GM21529 (cell line): ENCODE measurements around the gene RCOR1.

ENCODE experiments used
- ATAC-seq: cut with Tn5 transposase; IDR thresholded peaks from one replicate; pipeline ENCODE4 v1.9.1; 2021; ENCODE audit not compliant: unreplicated experiment

RCOR1 gene

DNA sequence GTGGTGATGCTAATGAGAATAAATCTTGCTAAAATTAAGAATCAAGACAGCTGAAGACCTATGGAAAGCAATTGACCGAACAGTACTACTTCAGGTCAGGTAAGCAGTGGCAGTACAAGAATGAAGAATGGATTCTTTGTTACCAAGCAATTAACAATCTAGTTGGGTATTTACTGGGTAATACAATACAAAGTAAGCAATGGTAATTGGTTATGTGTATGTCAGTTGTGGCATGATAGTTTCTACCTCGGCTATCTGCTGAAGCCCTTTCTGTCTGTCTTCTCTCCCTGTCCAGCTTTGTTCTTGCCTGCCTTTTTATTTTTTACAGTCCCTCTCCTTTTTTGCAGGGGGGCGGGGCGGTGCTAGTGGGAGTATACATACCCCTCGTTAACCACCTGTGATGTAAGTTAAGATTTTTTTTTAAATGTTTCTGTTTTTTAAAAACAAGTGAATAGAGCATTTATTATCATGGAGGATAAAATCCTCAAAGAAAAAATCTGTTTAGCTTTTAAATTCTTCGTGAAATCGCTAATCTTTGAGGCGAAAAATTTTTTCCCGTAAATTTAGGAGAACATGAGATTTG is 75.9 kb downstream of the RCOR1 start:
- ATAC-seq = no peak

DNA sequence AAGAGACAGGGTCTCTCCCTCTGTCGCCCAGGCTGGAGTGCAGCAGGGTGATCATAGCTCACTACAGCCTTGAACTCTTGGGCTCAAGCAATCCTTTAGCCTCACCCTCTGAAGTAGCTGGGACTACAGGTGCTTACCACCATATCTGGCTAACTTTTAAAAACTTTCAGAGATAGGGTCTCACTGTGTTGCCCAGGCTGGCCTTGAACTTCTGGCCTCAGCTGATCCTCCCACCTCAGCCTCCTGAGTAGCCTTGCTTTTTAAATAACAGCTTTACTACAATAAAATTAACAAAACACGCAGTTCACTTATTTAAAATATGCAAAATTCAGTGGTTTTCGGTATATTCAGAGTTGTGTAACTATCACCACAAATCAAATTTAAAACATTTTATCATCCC is 79.0 kb downstream of the RCOR1 start:
- no peak for ATAC-seq

DNA sequence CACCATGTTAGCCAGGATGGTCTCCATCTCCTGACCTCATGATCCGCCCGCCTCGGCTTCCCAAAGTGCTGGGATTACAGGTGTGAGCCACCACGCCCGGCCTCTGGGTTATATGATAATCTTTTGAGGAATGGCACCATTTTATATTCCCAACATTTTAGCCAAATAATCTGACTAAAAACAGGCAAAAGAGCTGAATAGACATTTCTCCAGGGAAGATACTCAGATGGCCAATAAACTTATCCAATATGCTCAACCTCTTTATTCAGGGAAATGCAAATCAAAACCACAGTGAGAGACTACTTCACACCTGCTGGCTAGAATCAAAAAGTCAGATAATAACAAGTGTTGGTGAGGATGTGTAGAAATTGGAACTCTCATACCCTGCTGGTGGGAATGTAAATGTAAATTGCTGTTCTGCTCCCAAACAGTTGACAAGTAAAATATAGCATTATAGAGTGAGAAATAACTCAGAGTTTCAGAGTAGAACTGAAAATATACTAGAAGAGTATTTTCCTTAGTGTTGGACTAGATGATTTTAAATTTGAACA is 80.0 kb downstream of the RCOR1 start:
- ATAC-seq = no peak

DNA sequence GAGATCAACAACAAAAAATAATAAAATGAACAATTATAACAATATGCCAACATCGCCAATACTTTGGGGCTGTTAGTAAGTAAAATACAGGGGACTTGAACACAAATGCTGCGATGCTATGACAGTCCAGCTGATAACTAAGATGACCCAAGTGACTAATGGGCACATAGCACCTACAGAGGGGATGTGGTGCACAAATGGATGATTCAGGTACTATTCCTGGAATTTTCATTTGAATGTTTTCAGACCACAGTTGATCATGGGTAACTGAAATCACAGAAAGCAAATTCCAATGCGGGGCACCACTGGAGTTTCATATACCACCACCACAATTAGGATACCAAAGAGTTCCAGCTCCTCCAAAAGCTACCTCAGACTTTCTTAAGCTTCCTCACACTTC is 82.9 kb downstream of the RCOR1 start:
- ATAC-seq = no peak

DNA sequence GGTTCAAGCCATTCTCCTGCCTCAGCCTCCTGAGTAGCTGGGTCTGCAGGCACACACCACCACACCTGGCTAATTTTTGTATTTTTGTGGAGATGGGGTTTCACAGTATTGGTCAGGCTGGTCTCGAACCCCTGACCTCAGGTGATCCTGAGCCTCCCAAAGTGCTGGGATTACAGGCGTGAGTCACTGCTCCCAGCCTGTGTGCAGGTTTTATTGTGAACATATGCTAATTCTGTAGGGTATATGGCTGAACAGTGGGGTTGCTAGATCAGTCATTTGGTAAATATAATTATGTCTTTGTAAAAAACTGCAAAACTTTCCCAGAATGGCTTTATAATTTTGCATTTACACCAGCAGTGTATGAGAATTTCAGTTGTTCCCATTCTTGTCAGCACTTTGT is 85.9 kb downstream of the RCOR1 start:
- ATAC-seq = no peak

DNA sequence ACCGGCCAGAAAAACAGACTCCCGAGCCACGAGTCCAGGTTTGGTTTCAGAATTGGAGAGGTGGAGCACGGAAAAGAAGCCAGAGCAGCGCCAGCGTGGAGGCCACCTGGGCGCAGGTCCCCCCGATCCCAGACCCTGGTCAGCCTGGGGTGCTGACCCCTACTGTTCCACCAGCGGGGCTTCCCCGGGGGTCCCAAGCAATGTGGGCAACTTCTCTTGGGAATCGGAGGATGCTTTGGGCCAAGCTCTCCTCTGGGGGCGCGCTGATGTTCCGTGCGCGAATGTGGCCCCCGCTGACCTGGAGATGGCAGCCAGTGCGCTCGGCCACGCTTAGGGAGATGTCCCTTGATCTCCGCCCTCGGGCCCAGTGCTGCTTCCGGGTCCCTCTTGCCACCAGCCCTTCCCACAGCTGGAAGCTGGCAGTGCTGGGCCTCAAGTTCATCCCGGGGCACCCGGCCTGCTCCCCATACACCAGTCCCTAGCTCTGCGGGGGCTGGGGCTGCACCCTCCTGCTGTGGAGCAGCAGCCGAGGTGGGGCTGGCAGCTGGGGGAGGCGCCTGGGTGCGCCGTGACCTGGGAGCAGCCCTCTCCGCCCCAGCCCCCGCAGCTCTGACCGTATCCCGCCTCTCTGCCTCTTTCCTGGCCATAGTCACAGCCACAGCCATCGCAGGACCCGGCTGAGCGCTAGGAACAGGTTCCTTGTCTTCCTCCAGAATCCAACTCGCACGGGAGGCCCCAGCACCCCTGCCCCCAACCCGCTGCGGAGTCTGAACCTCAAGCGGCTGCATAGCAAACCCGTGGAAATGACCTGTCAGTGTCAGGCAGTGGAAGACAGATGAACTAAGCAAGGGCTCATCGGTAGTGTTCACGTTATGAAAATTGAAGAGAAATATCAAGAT is 91.2 kb downstream of the RCOR1 start:
- no peak for ATAC-seq

DNA sequence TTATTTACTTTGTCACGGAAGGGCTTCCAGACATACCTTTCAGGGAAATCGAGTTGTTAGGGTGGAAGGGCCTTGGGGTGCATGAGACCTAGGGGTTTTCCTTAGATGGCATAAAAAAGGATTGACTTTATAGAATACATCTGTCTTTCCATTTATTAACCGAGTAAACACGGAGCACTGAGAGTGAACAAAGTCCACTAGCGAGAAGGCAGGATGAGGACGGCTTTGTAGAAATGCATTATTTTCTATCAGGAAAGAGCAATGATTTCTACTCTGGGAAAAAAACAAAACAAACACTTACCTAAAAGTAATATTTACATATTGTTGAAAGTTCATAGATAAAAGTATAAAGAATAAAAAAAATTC is 91.8 kb downstream of the RCOR1 start:
- no peak for ATAC-seq

DNA sequence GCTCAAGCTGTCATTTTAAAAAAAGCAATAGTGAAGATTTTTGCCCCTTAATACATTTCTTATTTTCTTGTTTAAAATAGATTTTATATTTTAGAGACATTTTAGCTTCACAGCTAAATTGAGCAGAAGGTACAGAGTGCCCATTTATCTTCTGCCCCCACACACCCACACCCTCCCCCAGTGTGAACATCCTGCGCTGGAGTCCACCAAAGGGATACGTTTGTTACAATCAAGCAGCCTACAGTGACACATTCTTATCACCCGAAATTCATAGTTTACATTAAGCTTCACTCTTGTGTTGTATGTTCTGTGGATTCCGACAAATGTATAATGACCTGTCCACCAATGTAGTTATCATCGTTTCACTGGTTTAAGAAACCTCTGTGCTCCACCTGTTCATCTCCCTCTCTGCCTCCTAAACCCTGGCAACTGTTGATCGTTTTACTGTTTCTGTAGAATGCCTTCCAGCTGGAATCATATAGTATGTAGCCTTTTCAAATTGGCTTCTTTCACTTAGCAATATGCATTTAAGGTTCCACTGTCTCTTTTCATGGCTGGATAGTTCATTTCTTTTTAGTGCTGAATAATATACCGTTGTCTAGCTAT is 93.8 kb downstream of the RCOR1 start:
- ATAC-seq = no peak

DNA sequence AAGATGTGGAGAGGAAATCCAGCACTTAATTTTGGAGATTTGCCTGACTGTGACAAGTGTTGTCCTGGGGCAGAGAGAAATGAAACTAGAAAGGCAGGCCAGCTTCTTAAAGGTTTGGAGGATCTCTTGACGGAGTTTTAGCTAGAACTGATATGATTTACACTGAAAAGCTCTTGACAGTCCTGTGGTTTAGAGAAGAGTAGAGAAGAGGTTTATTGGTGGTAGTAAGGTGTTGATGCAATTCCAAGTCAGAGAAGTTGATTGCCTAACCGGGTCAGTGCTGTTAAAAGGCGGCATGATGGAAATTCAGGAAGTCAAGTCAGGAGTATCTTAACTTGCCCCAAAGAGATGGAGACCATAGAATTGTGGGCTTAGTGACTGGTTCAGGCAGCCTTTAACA is 95.8 kb downstream of the RCOR1 start:
- no peak for ATAC-seq

DNA sequence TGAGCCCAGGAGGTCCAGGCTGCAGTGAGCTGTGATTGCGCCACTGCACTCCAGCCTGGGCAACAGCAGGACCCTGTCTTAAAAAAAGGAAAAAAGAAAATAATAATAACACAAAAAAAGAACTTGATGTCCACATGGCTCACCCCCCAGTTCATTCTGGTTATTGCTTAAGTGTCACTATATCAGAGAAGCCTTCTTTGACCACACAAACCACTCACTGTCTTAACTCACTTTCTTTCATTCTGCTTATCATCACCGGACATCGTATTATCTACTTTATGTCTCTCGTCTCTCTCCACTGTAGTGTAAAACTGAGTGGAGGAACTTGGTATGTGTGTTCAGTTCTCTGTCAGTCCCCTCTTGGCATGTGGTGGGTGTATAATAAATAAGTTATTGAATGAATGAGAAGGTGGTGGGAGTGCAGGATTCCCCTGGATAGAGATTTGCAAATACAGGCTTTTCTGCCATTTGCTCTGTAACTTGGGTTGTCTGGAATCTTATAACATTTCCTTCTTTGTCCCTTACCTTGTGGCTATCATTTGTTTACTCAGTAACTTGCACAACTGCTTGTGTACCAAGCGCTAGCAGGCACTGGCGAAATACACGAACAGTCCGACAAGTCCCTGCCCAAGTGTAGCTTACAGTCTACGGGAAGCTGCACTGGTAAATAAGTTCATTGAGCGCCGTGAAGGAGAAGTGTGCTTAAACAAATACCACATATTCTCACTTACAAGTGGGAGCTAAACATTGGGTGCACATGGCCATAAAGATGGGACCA is 98.2 kb downstream of the RCOR1 start:
- no peak for ATAC-seq

DNA sequence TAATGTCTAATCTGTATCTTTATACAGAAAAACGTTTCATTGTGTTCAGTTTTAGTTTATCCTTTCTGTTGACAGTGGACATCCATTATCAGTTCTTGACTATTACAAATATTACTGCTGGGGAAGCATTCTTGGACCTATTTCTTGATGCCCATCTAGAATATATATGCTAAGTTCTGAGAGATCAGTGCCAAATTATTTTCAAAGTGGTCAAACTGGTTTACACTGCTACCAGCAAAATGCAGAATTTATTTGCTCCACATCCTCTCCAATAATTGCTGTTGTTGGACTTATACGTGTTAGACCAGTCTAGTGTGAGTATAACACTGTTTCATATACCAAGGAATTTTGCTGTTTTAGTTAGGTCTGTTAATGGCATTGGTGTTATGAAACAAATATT is 99.3 kb downstream of the RCOR1 start:
- no peak for ATAC-seq

DNA sequence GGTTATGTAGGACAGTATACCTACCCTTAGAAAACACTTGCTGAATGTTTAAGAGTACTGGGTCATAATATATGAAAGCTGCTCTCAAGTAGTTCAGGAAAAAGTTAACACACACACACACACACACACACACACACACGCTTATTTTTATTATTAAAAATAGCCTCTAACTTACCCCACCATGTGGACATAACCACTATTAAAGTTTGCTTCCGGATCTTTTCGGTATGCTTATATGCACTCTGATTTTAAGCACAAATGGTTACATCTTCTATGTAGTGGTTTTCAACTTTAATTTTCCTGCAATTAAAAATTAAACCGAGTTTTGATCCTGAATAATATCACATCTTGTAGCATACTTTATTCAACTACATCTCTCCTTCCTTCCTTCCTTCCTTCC is 99.9 kb downstream of the RCOR1 start:
- ATAC-seq = no peak

DNA sequence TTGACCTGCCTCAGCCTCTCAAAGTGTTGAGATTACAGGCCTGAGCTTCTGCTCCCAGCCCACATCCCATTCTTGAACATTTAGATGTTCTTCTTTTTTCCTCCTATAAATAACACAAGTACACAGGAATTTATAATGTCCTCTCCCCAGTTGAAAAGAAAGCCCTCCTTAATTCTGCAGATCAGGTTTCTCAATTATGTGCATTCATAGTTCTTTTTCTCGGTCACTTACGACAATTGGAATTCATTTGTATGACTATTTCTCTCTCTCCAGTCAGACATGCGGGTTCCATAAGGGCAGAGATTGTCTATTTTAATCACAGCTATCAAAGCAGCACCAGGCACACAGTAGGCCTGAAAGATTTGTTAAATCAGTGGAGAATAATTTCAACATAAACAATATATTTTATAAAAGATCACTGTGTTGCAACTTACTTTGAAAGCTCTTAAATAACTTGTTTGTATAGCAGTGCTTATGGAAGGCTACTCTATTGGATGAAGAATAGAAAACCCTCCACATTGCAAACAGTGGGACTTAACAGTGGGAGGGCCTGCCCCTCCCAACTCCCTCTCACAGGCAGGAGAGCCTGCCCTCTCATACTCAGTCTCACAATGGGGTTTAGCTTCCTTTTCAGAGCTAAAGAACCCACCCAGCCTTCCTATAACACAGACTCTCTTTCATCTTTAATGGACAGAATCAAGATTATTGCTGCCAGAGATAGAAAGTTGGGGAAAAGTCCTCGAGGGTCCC is 100.7 kb downstream of the RCOR1 start:
- ATAC-seq = no peak

DNA sequence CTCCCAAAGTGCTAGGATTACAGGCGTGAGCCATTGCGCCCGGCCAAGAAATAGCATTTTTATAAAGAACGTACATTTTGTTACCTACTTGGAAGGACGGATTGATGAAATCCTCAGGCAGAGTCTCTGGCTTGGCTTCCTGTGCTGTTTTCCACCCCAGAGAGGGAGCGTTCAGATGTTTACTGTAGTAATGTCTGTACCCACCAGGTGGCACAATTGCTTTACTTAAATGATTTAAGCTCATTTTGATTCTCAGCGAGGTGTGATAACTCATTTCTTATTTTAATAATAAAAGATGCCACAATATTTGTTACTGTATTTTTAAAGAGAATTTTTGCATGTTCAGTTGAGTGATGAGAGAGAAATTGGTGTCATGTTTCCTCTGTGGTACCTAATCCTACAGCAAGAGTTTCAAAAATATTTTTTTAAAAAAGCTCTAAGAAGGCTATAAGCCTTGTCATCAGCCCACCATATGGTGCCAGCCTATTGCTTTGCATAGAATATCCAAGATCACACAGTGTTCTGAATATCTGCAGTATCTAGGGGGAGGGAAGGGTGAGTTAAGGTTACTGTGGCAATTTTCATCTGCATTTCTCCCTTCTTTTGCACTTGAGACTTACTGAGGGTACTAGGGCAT is 102.2 kb downstream of the RCOR1 start:
- no peak for ATAC-seq

DNA sequence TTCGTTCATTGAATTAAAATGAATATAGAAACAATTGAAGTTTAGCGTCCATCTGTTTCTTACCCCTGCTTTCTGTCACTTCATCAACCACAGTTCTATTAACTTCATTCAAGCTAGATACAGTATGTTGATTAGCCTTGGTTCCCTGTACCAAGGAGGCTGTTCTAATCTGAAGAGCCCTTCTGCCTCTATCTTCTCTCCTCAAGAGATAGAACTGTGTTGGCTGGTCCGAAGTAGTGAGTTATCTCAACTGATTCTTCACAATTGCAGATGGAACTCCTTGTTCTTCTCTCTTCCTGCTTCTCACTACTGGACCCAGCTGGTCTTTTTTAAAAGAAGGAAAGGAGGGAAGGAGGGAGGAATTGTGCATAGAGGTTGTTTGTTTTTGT is 102.7 kb downstream of the RCOR1 start:
- no peak for ATAC-seq

DNA sequence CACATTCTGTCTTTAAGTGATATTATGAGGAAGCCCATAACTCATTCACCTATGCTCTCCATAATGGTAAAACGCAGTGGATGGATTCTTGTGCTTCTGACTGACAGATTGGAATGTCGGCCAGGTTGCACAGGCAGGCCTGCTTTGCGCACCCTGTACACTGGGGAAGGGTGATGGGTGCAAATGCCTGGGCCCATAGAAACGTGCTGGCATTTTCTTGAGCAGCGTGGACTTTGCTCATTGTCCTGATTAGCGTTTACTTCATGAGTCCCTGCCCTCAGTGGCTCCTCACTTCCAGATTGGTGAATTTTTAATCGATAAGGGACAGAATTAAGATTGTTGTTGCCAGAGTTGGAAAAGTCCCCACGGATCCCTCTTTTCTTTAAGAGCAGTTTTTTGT is 103.9 kb downstream of the RCOR1 start:
- no peak for ATAC-seq

DNA sequence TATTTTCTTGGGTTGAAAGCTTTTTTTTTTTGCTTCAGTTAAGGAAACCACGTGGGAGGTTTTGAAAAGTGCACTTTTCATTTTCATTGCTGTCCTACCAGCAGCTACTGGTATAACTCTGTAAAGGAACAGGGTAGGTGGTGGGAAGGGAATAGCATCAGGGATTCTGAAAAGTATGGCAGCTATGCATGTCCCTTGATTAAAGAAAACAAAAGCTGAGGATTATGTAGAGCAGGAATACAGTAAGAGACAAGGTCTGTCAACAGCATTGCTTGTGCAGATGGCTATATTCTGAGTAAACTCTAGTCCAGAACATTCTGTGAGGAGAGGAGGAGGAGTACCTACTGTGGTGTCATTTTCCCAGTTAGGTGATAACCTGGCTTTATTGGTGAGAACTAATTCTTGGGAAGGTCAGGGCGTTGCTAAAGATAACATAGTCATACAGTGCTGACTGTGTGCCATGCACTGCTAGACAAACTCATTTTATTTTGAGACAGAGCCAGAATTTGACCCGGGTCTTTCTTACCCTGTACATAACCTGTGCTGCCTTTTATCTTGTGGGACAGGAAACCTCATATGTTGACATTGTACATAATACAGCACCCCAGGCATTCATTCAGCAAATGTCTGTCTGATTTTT is 104.5 kb downstream of the RCOR1 start:
- no peak for ATAC-seq

DNA sequence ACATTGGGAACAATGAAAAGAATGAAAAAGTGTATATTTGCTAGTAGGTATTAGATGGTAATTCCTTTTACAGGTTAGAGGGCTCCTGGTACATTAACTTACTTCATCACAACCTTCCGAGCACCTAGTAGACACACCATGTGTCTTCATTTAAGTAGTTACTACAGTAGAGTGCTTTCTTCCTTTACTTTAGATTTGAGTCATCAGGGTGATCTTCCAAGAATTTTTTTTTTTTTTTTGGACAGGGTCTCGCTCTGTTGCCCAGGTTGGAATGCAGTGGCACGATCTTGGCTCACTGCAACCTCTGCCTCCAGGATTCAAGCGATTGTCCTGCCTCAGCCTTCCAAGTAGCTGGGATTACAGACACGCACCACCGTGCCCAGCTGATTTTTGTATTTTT is 105.1 kb downstream of the RCOR1 start:
- ATAC-seq = no peak

DNA sequence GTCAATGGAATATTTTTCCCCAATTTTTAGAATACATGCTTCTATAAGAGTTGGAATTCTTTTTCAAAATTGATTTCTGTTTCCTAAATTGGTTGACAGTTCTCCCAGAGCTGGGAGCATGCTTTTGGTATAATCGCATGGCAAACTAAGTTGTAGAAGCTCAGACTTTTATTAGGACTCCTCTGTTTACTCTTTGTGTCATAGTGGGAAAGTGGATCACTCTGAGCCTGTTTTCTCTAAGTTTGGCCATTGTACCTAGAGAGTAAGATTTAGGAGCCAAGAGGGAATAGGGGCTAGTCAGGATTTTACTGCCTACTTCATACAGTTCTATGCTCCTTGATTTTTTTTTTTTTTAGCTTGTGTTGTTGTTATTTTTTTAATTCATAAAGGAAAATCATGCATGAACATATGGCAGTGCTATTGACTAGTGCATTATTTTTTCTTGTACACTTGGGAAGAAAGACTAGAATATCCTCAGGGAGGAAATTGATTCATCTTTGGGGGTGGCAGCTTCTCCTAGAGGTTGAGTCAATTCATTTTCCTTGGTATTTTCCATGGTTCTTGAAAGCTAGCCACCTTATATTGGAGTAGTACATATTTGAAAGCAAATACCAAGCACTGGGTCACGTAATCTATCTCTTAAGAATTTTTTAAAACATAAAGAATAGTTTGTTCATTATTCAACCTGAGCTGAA is 107.1 kb downstream of the RCOR1 start:
- no peak for ATAC-seq
